Measurements from ENCODE around the gene TOX2. TPM values are rescaled to one million over a fixed set of nuclear protein-coding genes. Genes with fewer than 3 reads are reported as not detected.

Gene TOX2
- total RNA-seq, 1 experiment from 2014 or later = 117 TPM

DNA sequence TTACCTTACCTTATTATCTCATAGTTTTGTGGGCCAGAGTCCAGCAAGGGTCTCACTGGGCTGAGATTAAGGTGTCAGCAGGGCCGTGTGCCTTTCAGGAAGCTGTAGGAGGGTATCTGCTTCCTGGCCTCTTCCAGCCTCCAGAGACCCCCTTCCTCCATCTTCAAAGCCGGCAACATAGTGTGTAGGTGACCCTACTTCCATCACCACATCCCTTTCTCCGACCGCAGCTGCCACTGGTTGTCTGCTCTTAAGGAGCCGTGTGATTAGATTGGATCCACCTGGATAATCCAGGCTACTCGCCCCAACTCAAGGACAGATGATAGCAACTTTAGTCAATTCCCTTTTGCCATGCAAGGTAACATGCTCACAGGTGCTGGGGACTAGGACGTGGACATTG, 181.2 kb downstream of the TOX2 start:
- Histone ChIP-seq H3K4me1 (ENCODE audit: insufficient read depth, low read length, poor library complexity, severe bottlenecking) (no peaks in the 10 kb centered on the region), H3K27me3 (replicated peaks; ENCODE audit: insufficient read depth, low read depth, low read length, poor library complexity) (no peaks in the 10 kb centered on the region), H3K4me3 (ENCODE audit: low read depth, low read length, poor library complexity, severe bottlenecking) (no peak overlapping the region), H3K27ac (ENCODE audit: low read depth, low read length, poor library complexity, severe bottlenecking) (no peak overlapping the region), H3K9me3 (ENCODE audit: low read depth, low read length, poor library complexity, severe bottlenecking) (no peaks in the 10 kb centered on the region), H3K36me3 (ENCODE audit: insufficient read depth, low read length, poor library complexity, severe bottlenecking) (no peaks in the 10 kb centered on the region)
- ChIA-PET POLR2A (ENCODE audit: low non-redundant PET) (no interaction called here), CTCF (no interaction called here)
- intact Hi-C loops (cut with micrococcal nuclease; ENCODE audit: unreplicated experiment) = no loop called here
- TF ChIP-seq EZH2 (IDR thresholded peaks at IDR 0.05; ENCODE audit: borderline replicate concordance, low read depth, low read length, poor library complexity, severe bottlenecking) = no peak
- TF ChIP-seq CTCF (conservative IDR thresholded peaks at IDR 0.05; ENCODE audit: low read depth, low read length) = no peak
- BruUV-seq (replicated peaks) = no TSS peak
- no peak for DNase-seq (ENCODE audit: low spot score)

- H3K27me3 ChIP-seq (replicated peaks; ENCODE audit: insufficient read depth, low read depth, low read length, poor library complexity) = peaks cover 3% of the 10 kb centered on the region
- no peaks in the 10 kb centered on the region for H3K4me1 ChIP-seq (ENCODE audit: insufficient read depth, low read length, poor library complexity, severe bottlenecking)
- no peaks in the 10 kb centered on the region for H3K36me3 ChIP-seq (ENCODE audit: insufficient read depth, low read length, poor library complexity, severe bottlenecking)
- TF ChIP-seq CTCF (conservative IDR thresholded peaks at IDR 0.05; ENCODE audit: low read depth, low read length) (no peak), EZH2 (IDR thresholded peaks at IDR 0.05; ENCODE audit: borderline replicate concordance, low read depth, low read length, poor library complexity, severe bottlenecking) (no peak)
- CTCF ChIA-PET = no interaction called here
- POLR2A ChIA-PET (ENCODE audit: low non-redundant PET) = no interaction called here
- H3K27ac ChIP-seq (ENCODE audit: low read depth, low read length, poor library complexity, severe bottlenecking) = no peak overlapping the region
- H3K4me3 ChIP-seq (ENCODE audit: low read depth, low read length, poor library complexity, severe bottlenecking) = no peak overlapping the region
- no TSS peak for BruUV-seq (replicated peaks)
- no peaks in the 10 kb centered on the region for H3K9me3 ChIP-seq (ENCODE audit: low read depth, low read length, poor library complexity, severe bottlenecking)
- intact Hi-C loops (cut with micrococcal nuclease; ENCODE audit: unreplicated experiment) = no loop called here
- DNase-seq (ENCODE audit: low spot score) = no peak
These were observed 183.0 kb downstream of the TOX2 start for GRCh38 chr20:44097521-44098255.

DNA sequence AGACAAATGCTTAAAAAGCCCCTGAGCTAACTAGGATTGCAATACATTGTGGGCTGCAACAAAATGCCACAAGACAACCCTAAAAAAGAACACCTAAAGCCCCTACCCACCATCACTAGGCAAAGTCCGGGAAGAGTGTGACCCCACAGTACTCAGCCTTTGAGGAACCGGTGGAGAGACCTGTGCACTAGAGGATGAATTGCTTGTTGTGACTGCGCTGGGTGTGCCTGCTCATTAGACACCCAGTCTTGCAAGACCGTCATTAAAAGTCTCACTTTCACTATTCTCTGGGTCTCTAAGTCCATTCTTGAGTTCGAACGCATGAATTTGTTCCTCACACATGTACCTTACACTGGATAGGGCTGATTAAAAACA, 183.6 kb downstream of the TOX2 start:
- intact Hi-C loops (cut with micrococcal nuclease; ENCODE audit: unreplicated experiment) = no loop called here
- H3K27me3 ChIP-seq (replicated peaks; ENCODE audit: insufficient read depth, low read depth, low read length, poor library complexity) = peaks cover 8% of the 10 kb centered on the region
- H3K27ac ChIP-seq (ENCODE audit: low read depth, low read length, poor library complexity, severe bottlenecking) = no peak overlapping the region
- no TSS peak for BruUV-seq (replicated peaks)
- no peaks in the 10 kb centered on the region for H3K9me3 ChIP-seq (ENCODE audit: low read depth, low read length, poor library complexity, severe bottlenecking)
- H3K4me1 ChIP-seq (ENCODE audit: insufficient read depth, low read length, poor library complexity, severe bottlenecking) = no peaks in the 10 kb centered on the region
- no peak for DNase-seq (ENCODE audit: low spot score)
- ChIA-PET POLR2A (ENCODE audit: low non-redundant PET) (no interaction called here), CTCF (no interaction called here)
- TF ChIP-seq CTCF (conservative IDR thresholded peaks at IDR 0.05; ENCODE audit: low read depth, low read length) (no peak), EZH2 (IDR thresholded peaks at IDR 0.05; ENCODE audit: borderline replicate concordance, low read depth, low read length, poor library complexity, severe bottlenecking) (no peak)
- H3K4me3 ChIP-seq (ENCODE audit: low read depth, low read length, poor library complexity, severe bottlenecking) = no peak overlapping the region
- H3K36me3 ChIP-seq (ENCODE audit: insufficient read depth, low read length, poor library complexity, severe bottlenecking) = no peaks in the 10 kb centered on the region

Measured in A673 (cell line).